Measurements from ENCODE around the gene MED15.

DNA sequence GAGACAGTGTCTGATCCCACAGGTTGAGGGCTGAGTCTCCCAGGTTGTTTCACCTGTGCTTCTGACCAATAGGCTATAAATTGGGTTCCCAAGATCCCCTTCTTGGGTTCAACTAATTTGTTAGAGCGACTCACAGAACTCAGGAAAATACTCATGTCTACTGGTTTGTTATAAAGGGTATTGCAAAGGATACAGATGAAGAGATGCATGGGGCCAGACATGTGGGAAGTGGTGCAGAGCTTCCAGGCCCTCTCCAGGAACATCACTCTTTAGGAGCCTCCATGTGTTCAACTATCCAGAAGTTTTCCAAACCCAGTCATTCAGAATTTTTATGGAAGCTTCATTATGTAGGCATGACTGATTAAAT is 16.5 kb upstream of the MED15 start:
- TF ChIP-seq, protein P1, sequence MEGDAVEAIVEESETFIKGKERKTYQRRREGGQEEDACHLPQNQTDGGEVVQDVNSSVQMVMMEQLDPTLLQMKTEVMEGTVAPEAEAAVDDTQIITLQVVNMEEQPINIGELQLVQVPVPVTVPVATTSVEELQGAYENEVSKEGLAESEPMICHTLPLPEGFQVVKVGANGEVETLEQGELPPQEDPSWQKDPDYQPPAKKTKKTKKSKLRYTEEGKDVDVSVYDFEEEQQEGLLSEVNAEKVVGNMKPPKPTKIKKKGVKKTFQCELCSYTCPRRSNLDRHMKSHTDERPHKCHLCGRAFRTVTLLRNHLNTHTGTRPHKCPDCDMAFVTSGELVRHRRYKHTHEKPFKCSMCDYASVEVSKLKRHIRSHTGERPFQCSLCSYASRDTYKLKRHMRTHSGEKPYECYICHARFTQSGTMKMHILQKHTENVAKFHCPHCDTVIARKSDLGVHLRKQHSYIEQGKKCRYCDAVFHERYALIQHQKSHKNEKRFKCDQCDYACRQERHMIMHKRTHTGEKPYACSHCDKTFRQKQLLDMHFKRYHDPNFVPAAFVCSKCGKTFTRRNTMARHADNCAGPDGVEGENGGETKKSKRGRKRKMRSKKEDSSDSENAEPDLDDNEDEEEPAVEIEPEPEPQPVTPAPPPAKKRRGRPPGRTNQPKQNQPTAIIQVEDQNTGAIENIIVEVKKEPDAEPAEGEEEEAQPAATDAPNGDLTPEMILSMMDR (IDR thresholded peaks at IDR 0.05) = no peak
- TF ChIP-seq REST (IDR thresholded peaks at IDR 0.05; ENCODE audit: insufficient read depth in 1 of 2, low read depth in 2 of 2, low read length in 1 of 2) = no peak
